ENCODE measurements around the gene RHOJ.
"Not testable (repeated sequence)": the region's sequence is repeated elsewhere in the genome, so short reads cannot be mapped to it uniquely, and the experiment has no call there.

Gene RHOJ

DNA sequence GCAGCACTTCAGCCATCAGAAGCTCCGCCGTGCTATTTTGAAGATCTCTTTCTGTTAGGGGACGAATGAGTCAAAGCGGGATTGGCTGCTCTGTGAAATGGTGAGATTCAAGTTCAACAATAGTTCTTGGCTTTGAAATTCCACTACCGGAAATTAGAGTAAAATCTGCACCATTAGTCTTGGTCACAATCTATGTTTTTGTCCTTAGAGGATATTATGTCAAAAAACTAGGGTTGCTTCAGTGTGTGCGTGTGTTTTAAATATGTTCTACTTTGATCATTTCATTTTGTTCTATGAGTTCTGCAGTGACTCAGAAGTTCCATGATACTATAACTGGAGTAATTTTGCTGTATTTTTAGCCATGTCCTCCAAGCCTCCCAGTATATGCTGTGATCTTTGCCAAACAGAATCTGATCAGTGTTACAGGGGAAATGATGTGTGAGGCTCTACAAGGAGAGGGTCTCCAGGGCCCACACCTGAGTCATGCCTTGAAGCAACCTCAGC, 91.9 kb downstream of the RHOJ start:
- CTCF ChIA-PET = no interaction called here
- H3K4me3 ChIP-seq (ENCODE audit: control insufficient read depth in 1 of 7, extremely low read depth in 1 of 7, insufficient read depth in 4 of 7, low read depth in 2 of 7, low read length in 6 of 7) = no peak overlapping the region
- no peaks in the 10 kb centered on the region for H3K27me3 ChIP-seq (replicated peaks in 2 of 5; ENCODE audit: control insufficient read depth in 4 of 5, insufficient read depth in 5 of 5, low read length in 4 of 5)
- POLR2A ChIA-PET = interaction anchor here (0.6 kb wide), 1 partner anchor 476 kb away, joined by 3 read pairs; no protein-coding TSS in a partner anchor
- H3K27ac ChIP-seq (ENCODE audit: insufficient read depth in 1 of 2, low read depth in 1 of 2, low read length in 2 of 2, poor library complexity in 1 of 2, severe bottlenecking in 2 of 2) = no peak overlapping the region
- H3K36me3 ChIP-seq (ENCODE audit: control insufficient read depth in 4 of 4, insufficient read depth in 4 of 4, low read length in 3 of 4) = no peaks in the 10 kb centered on the region
- H3K9me3 ChIP-seq (ENCODE audit: control extremely low read depth in 1 of 5, control insufficient read depth in 4 of 5, insufficient read depth in 2 of 5, low read depth in 1 of 5, low read length in 4 of 5) = no peaks in the 10 kb centered on the region
- DNase-seq = no peak
- H3K4me1 ChIP-seq (ENCODE audit: control extremely low read depth in 1 of 4, control insufficient read depth in 4 of 4, insufficient read depth in 4 of 4, low read length in 3 of 4) = peaks cover 0 to 4% (median 0%) of the 10 kb centered on the region in 4 experiments
- 94% methylated on average over 5 of the region's 6 CpGs for WGBS (ENCODE audit: insufficient coverage)

DNA sequence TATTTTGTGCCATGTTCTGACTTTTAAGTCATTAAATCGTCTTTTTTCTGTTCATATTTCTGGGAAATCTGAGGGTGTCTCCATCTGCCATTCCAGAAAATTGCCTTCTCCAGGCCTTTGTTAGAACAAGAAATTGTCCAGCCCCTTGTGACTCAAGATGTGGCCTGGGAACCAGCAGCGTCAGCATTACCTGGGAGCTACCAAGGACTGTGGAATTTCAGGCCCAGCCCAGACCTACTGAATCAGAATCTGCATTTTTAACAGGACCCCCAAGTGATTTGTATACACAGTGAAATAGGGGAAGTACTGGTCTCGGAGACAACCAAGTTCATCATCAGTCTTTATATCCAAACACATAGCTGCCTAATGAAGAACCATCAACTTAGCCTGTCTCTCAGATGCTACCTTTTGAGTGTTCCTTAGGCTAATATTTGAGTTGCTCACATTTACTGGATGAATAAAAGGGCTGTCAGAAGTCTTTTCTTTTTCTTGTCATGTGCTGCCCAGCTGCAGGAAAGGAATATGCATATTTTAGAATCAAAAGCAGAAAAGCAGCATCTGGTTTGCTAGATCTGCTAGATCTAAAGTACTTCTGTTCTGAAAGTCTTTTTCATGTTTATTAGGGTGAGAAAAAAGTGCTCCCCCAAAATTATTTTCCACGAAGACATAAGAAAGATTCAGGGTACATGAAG, 93.3 kb downstream of the RHOJ start:
- ChIA-PET POLR2A (no interaction called here), CTCF (no interaction called here)
- peaks cover 0 to 4% (median 0%) of the 10 kb centered on the region in 4 experiments for H3K4me1 ChIP-seq (ENCODE audit: control extremely low read depth in 1 of 4, control insufficient read depth in 4 of 4, insufficient read depth in 4 of 4, low read length in 3 of 4)
- no peak for DNase-seq
- H3K27ac ChIP-seq (ENCODE audit: insufficient read depth in 1 of 2, low read depth in 1 of 2, low read length in 2 of 2, poor library complexity in 1 of 2, severe bottlenecking in 2 of 2) = no peak overlapping the region
- no peak overlapping the region for H3K4me3 ChIP-seq (ENCODE audit: control insufficient read depth in 1 of 7, extremely low read depth in 1 of 7, insufficient read depth in 4 of 7, low read depth in 2 of 7, low read length in 6 of 7)
- no peaks in the 10 kb centered on the region for H3K27me3 ChIP-seq (replicated peaks in 2 of 5; ENCODE audit: control insufficient read depth in 4 of 5, insufficient read depth in 5 of 5, low read length in 4 of 5)
- H3K9me3 ChIP-seq (ENCODE audit: control extremely low read depth in 1 of 5, control insufficient read depth in 4 of 5, insufficient read depth in 2 of 5, low read depth in 1 of 5, low read length in 4 of 5) = no peaks in the 10 kb centered on the region
- WGBS (ENCODE audit: insufficient coverage) = 100% methylated on average over 2 of the region's 4 CpGs
- H3K36me3 ChIP-seq (ENCODE audit: control insufficient read depth in 4 of 4, insufficient read depth in 4 of 4, low read length in 3 of 4) = no peaks in the 10 kb centered on the region

DNA sequence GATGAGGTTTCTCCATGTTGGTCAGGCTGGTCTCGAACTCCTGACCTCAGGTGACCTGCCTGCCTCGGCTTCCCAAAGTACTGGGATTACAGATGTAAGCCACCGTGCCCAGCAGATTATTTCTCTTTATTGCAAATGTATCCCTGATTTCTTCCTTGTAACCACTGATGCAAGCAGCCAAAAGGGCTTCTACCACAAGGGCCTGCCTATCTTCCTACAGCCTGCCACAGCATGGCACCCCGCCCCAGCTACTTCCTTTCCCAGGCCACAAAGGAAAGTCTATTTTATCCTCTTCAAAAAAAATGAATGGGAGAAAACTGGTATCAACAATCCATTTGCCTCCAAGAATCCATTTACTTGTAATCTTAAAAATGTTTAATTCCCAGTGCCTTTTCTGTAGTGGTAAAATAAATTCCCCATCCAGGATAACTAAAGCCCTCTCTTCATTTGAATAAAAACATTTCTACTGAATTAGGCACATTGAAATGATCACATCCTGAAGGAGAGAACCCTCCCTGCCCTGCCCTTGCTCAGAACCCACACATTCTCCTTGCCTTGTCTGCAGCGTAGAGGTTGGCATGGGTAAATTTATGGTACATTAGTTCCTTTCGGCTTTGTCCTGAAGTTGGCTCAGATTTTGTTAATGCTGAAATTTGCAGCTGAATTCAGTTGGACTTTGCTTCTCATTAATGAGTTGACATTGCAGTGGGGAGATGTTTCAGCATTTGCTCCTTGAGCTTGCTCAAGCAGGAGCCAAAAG, 95.3 kb downstream of the RHOJ start:
- DNase-seq = peak in 2 of 3 donors; percentile 2 to 13
- no peak overlapping the region for H3K27ac ChIP-seq (ENCODE audit: insufficient read depth in 1 of 2, low read depth in 1 of 2, low read length in 2 of 2, poor library complexity in 1 of 2, severe bottlenecking in 2 of 2)
- H3K36me3 ChIP-seq (ENCODE audit: control insufficient read depth in 4 of 4, insufficient read depth in 4 of 4, low read length in 3 of 4) = no peaks in the 10 kb centered on the region
- H3K9me3 ChIP-seq (ENCODE audit: control extremely low read depth in 1 of 5, control insufficient read depth in 4 of 5, insufficient read depth in 2 of 5, low read depth in 1 of 5, low read length in 4 of 5) = no peaks in the 10 kb centered on the region
- H3K4me3 ChIP-seq (ENCODE audit: control insufficient read depth in 1 of 7, extremely low read depth in 1 of 7, insufficient read depth in 4 of 7, low read depth in 2 of 7, low read length in 6 of 7) = no peak overlapping the region
- WGBS (ENCODE audit: insufficient coverage) = 31% methylated on average over 3 of the region's 6 CpGs
- no peaks in the 10 kb centered on the region for H3K27me3 ChIP-seq (replicated peaks in 2 of 5; ENCODE audit: control insufficient read depth in 4 of 5, insufficient read depth in 5 of 5, low read length in 4 of 5)
- CTCF ChIA-PET = interaction anchor here (0.6 kb wide), 2 partner anchors 237 to 1060 kb away, joined by 3 to 4 read pairs; no protein-coding TSS in a partner anchor
- POLR2A ChIA-PET = no interaction called here
- H3K4me1 ChIP-seq (ENCODE audit: control extremely low read depth in 1 of 4, control insufficient read depth in 4 of 4, insufficient read depth in 4 of 4, low read length in 3 of 4) = peaks cover 0 to 4% (median 0%) of the 10 kb centered on the region in 4 experiments

DNA sequence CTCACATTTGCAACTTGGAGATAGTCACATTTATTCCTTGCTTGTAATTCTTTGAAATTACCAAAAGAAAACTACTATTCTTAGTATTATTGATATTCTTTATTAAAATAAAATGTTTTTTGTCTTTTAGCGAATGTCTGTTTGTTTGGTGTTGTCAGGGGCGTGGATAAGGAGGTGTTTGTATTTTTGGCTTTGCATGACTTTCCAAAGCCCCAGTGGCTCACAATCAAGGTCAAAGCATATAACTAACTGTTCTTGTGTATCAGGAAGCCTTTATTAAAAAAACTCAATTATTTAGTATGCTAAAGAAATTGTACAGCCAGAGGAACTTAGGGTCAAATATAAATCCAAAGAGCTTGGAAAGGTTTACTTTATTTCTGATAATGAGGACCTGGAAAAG, 96.6 kb downstream of the RHOJ start:
- Histone ChIP-seq H3K36me3 (ENCODE audit: control insufficient read depth in 4 of 4, insufficient read depth in 4 of 4, low read length in 3 of 4) (no peaks in the 10 kb centered on the region), H3K27ac (ENCODE audit: insufficient read depth in 1 of 2, low read depth in 1 of 2, low read length in 2 of 2, poor library complexity in 1 of 2, severe bottlenecking in 2 of 2) (no peak overlapping the region), H3K27me3 (replicated peaks in 2 of 5; ENCODE audit: control insufficient read depth in 4 of 5, insufficient read depth in 5 of 5, low read length in 4 of 5) (no peaks in the 10 kb centered on the region), H3K4me1 (ENCODE audit: control extremely low read depth in 1 of 4, control insufficient read depth in 4 of 4, insufficient read depth in 4 of 4, low read length in 3 of 4) (peaks cover 0 to 4% (median 0%) of the 10 kb centered on the region in 4 experiments), H3K9me3 (ENCODE audit: control extremely low read depth in 1 of 5, control insufficient read depth in 4 of 5, insufficient read depth in 2 of 5, low read depth in 1 of 5, low read length in 4 of 5) (no peaks in the 10 kb centered on the region), H3K4me3 (ENCODE audit: control insufficient read depth in 1 of 7, extremely low read depth in 1 of 7, insufficient read depth in 4 of 7, low read depth in 2 of 7, low read length in 6 of 7) (no peak overlapping the region)
- POLR2A ChIA-PET = no interaction called here
- no CpG with 5 or more reads among the region's 2 CpGs for WGBS (ENCODE audit: insufficient coverage)
- CTCF ChIA-PET = no interaction called here
- no peak for DNase-seq

DNA sequence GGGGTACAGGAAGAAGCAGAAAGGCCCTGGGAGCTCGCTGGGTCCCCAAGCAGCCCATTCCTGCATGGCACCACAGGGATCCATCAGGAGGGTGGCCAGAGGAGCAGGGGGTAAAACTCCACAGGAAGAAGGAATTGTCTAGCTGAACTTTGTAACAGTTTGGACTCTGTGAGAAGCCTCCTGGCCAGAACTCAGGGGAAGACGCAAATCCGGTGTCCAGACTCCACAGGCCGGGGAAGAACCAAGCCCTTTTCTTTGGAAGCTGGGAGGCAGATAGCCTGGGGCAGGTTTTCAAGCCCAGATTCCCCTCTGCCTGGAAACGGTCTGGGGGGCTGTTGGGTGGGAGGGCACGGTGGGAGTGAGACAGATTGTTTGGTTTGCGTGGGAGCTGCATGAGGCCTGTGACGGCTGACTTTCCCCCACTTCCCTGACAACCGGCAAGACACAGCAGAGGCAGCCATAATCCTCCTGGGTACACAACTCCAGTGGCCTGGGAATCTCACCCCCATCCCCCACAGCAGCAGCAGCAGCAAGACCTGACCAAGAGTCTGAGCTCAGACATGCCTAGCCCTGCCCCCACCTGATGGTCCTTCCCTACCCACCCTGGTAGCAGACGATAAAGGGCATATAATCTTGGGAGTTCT, 97.8 kb downstream of the RHOJ start:
- WGBS (ENCODE audit: insufficient coverage) = 84% methylated on average over 9 of the region's 10 CpGs
- no peak overlapping the region for H3K4me3 ChIP-seq (ENCODE audit: control insufficient read depth in 1 of 7, extremely low read depth in 1 of 7, insufficient read depth in 4 of 7, low read depth in 2 of 7, low read length in 6 of 7)
- POLR2A ChIA-PET = no interaction called here
- CTCF ChIA-PET = no interaction called here
- H3K9me3 ChIP-seq (ENCODE audit: control extremely low read depth in 1 of 5, control insufficient read depth in 4 of 5, insufficient read depth in 2 of 5, low read depth in 1 of 5, low read length in 4 of 5) = no peaks in the 10 kb centered on the region
- no peaks in the 10 kb centered on the region for H3K36me3 ChIP-seq (ENCODE audit: control insufficient read depth in 4 of 4, insufficient read depth in 4 of 4, low read length in 3 of 4)
- DNase-seq = no peak
- H3K27me3 ChIP-seq (replicated peaks in 2 of 5; ENCODE audit: control insufficient read depth in 4 of 5, insufficient read depth in 5 of 5, low read length in 4 of 5) = no peaks in the 10 kb centered on the region
- H3K4me1 ChIP-seq (ENCODE audit: control extremely low read depth in 1 of 4, control insufficient read depth in 4 of 4, insufficient read depth in 4 of 4, low read length in 3 of 4) = peaks cover 0 to 4% (median 0%) of the 10 kb centered on the region in 4 experiments
- no peak overlapping the region for H3K27ac ChIP-seq (ENCODE audit: insufficient read depth in 1 of 2, low read depth in 1 of 2, low read length in 2 of 2, poor library complexity in 1 of 2, severe bottlenecking in 2 of 2)

DNA sequence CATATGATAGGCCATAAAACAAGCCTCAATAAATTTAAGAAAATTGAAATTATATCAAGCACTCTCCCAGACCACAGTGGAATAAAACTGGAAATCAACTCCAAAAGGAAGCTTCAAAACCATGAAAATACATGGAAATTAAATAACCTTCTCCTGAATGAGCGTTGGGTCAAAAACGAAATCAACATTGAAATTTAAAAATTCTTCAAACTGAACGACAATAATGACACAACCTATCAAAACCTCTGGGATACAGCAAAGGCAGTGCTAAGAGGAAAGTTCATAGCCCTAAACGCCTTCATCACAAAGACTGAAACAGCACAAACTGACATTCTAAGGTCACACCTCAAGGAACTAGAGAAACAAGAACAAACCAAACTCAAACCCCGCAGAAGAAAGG, 100.2 kb downstream of the RHOJ start:
- DNase-seq; H3K4me1 ChIP-seq (ENCODE audit: control extremely low read depth in 1 of 4, control insufficient read depth in 4 of 4, insufficient read depth in 4 of 4, low read length in 3 of 4); H3K4me3 ChIP-seq (ENCODE audit: control insufficient read depth in 1 of 7, extremely low read depth in 1 of 7, insufficient read depth in 4 of 7, low read depth in 2 of 7, low read length in 6 of 7); H3K27ac ChIP-seq (ENCODE audit: insufficient read depth in 1 of 2, low read depth in 1 of 2, low read length in 2 of 2, poor library complexity in 1 of 2, severe bottlenecking in 2 of 2); H3K27me3 ChIP-seq (replicated peaks in 2 of 5; ENCODE audit: control insufficient read depth in 4 of 5, insufficient read depth in 5 of 5, low read length in 4 of 5); POLR2A ChIA-PET; H3K36me3 ChIP-seq (ENCODE audit: control insufficient read depth in 4 of 4, insufficient read depth in 4 of 4, low read length in 3 of 4); CTCF ChIA-PET; H3K9me3 ChIP-seq (ENCODE audit: control extremely low read depth in 1 of 5, control insufficient read depth in 4 of 5, insufficient read depth in 2 of 5, low read depth in 1 of 5, low read length in 4 of 5): not testable (repeated sequence)
- WGBS (ENCODE audit: insufficient coverage) = 100% methylated on average over 2 of the region's 5 CpGs

All from common myeloid progenitor, CD34-positive (primary cell).